ENCODE data around the gene PDCL3. TPM values are rescaled to one million over a fixed set of nuclear protein-coding genes. Genes with fewer than 3 reads are reported as not detected.

The PDCL3 gene
- total and polyA plus RNA-seq, 9 donors, result 9.8 to 34.5 (median 19.1) TPM

DNA sequence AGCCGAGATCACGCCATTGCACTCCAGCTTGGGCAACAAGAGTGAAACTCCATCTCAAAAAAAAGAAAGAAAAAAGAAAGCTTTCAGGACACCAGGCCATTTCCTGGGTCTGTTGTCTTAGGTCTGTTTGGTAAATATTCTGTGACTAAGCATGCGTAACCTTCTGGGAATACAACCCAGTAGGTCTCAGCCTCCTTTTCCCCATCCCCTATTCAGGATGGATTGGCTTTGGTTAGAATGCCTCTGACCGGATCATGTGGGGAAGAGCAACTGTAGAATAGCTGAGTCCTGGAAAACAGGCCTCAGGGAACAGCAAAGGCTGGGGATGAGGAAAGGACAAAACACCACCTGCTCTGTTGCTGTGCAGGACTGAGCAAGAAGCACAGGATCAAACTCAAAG lies 1.6 kb upstream of the PDCL3 start:
- Histone ChIP-seq H3K9me3 (no peaks in the 10 kb centered on the region), H3K36me3 (no peaks in the 10 kb centered on the region), H3K27me3 (no peaks in the 10 kb centered on the region), H3K4me3 (no peak overlapping the region), H3K27ac (peak overlapping the region in 1 of 2 donors; percentile 83), H3K4me1 (ENCODE audit: insufficient read depth) (peaks cover 6% of the 10 kb centered on the region)
- TF ChIP-seq EP300 (IDR thresholded peaks at IDR 0.05) (no peak), POLR2A (IDR thresholded peaks at IDR 0.05) (no peak), CTCF (IDR thresholded peaks at IDR 0.05) (no peak)
- 94 to 100% (median 96%) methylated on average over 4 of the region's 4 CpGs for WGBS, 3 donors
- DNase-seq, result no peak
- intact Hi-C loops (cut with DNase I), result loop anchor here in 1 of 4 donors (5.0 kb wide), 1 partner anchor 144 kb away; the partner anchor contains the start of gene CHST10

DNA sequence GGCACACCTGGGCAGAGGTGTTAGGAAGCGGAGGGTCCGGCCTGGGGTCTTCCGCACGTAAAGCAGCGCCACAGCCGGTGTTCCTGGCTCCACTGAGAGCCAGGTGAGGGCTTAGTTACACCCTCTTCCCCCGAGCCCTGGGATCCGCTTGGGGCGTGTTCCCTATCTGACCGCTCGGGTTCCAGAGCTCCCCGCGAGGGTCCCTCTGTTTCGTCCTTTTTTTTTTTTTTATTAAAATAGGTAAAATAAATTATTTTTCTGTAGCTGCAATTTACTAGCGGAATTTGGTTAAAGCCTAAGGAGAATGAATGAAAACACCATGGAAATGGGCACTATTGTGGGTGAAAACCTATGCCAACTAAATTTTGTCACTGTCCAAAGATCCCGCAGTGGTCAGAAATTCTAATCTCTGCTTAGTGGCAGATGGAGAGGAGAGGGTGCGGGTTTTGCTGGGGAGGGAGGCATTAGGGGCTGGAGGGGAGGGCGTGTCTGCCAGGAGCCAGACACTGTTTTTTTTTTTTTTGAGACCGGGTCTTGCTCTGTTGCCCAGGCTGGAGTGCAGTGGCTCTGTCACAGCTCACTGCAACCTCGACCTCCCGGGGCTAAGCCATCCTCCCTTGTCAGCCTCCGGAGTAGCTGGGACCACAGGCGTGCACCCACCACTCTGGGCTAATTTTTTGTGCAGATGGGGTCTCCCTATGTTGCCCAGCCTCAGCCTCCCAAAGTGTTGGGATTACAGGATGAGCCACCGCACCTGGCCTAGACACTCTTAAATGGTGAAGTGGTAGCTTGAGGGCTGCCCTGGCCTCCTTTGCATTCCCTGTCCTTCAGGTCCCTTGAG lies 834 bp downstream of the PDCL3 start:
- Histone ChIP-seq H3K27me3 (no peaks in the 10 kb centered on the region), H3K4me1 (ENCODE audit: insufficient read depth) (peaks cover 6% of the 10 kb centered on the region)
- intact Hi-C loops (cut with DNase I), result loop anchor here in 1 of 4 donors (5.0 kb wide), 1 partner anchor 146 kb away; the partner anchor contains the start of gene CHST10

DNA sequence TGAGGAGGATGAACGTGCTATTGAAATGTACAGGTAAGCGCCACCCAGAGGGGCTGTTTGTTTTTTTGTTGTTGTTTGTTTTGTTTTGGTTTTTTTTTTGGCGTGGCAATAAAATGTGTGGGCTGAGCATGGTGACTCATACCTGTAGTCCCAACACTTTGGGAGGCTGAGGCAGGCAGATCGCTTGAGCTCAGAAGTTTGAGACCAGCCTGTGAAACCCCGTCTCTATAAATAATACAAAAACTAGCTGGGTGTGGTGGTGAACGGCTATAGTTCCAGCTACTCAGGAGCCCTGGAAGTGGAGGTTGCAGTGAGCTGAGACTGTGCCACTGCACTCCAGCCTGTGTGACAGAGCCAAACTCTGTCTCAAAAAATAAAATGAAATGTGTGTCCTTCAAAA lies 6.2 kb downstream of the PDCL3 start:
- Histone ChIP-seq H3K4me3 (no peak overlapping the region), H3K27me3 (no peaks in the 10 kb centered on the region), H3K36me3 (no peaks in the 10 kb centered on the region), H3K27ac (no peak overlapping the region), H3K9me3 (no peaks in the 10 kb centered on the region), H3K4me1 (ENCODE audit: insufficient read depth) (no peaks in the 10 kb centered on the region)
- intact Hi-C loops (cut with DNase I), result no loop called here
- DNase-seq, result no peak
- WGBS, 3 donors, result 82 to 87% (median 84%) methylated on average over 6 of the region's 6 CpGs
- TF ChIP-seq CTCF (IDR thresholded peaks at IDR 0.05) (no peak), POLR2A (IDR thresholded peaks at IDR 0.05) (no peak), EP300 (IDR thresholded peaks at IDR 0.05) (no peak)

More for the DNA sequence above, 834 bp downstream of the PDCL3 start:
- Histone ChIP-seq H3K27ac (peak overlapping the region; percentile 55 to 83), H3K4me3 (peak overlapping the region; percentile 87), H3K36me3 (no peaks in the 10 kb centered on the region), H3K9me3 (no peaks in the 10 kb centered on the region)
- DNase-seq, result peak in 2 of 5 donors; percentile 31 to 33
- 18 to 19% (median 19%) methylated on average over 24 of the region's 24 CpGs for WGBS, 3 donors
- no peak for TF ChIP-seq EP300 (IDR thresholded peaks at IDR 0.05)
- TF ChIP-seq POLR2A (IDR thresholded peaks at IDR 0.05), result no peak
- TF ChIP-seq CTCF (IDR thresholded peaks at IDR 0.05), result no peak

GRCh38 chr2:100571668-100572067 lies 8.9 kb downstream of the PDCL3 start:
- no peaks in the 10 kb centered on the region for H3K9me3 ChIP-seq
- H3K4me3 ChIP-seq, result no peak overlapping the region
- no peak for TF ChIP-seq POLR2A (IDR thresholded peaks at IDR 0.05)
- TF ChIP-seq EP300 (IDR thresholded peaks at IDR 0.05), result no peak
- TF ChIP-seq CTCF (IDR thresholded peaks at IDR 0.05), result no peak
- no peak overlapping the region for H3K27ac ChIP-seq
- intact Hi-C loops (cut with DNase I), result no loop called here
- DNase-seq, result no peak
- H3K4me1 ChIP-seq (ENCODE audit: insufficient read depth), result no peaks in the 10 kb centered on the region
- 82 to 88% (median 85%) methylated on average over 9 of the region's 9 CpGs for WGBS, 3 donors
- no peaks in the 10 kb centered on the region for H3K36me3 ChIP-seq
- no peaks in the 10 kb centered on the region for H3K27me3 ChIP-seq

All from ovary (tissue), 9 donors.